Activated CD8-positive, alpha-beta memory T cell treated with anti-CD3 and anti-CD28 coated beads, Interleukin-2, amount 50 U/mL, for 1 hour (primary cell): ENCODE measurements around the gene SEMA5B.

Experiments
- DNase-seq: peaks from one replicate; pipeline ENCODE4 v3.0.0-alpha.2; 2020; ENCODE audit errors: extremely low read depth

Gene SEMA5B

DNA sequence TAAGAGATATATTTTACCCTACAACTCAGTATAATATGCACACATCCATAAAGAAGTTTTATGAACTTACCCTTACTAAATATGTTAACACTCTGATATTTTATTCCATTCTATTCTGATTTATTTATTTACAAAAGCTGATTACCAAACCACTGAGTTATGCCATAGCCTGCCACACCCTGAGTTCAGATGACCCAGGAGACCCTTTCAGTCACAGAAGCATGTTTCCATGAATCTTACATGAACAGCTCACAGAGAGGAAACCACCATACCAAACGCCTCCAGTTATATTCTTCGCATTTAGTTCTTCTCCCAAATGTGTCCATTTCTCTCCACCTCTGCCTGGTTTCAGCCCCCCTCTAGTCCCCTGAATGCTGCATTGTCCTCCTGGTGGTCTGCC is 103.5 kb downstream of the SEMA5B start:
- no peak for DNase-seq

GRCh38 chr3:122923611-122924010 is 104.0 kb downstream of the SEMA5B start:
- DNase-seq = no peak

GRCh38 chr3:122921791-122922651 is 105.5 kb downstream of the SEMA5B start:
- DNase-seq = no peak

GRCh38 chr3:122920986-122921385 is 106.6 kb downstream of the SEMA5B start:
- DNase-seq = no peak

GRCh38 chr3:122919291-122919610 is 108.3 kb downstream of the SEMA5B start:
- no peak for DNase-seq

DNA sequence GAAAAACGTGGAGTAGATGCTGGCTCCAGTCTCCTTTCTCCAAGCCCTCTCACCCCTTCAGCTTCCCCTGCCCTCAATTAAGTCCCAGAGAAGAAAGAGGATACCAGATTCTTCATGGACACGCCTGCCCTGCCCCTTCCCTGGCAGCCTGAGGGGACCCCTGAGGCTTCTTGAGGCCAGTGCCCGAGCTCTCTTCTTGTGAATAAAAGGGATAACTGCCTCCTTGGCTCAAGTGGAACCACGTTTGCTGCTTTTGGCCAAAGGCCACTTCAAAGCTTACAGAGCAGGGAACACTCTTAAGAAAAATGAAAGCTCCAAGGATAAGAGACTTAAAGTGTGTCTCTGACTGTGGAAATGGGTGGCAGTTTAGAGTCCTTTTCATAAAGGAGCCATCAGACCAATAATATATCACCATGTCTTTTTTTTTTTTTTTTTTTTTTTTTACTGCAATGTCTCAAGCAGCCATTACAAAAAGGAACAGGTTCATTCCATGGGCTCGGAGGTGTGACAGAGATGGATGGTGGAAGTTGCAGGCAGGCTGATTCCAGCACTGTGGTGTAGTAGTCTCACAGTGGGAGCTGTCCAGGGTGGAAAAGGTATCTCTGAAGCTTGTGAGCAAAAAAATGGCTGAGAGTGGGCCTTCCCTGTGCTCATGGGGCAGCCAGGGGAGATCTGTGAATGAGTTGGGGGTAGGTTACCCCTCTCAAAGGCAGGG is 108.8 kb downstream of the SEMA5B start:
- DNase-seq = no peak

GRCh38 chr3:122917412-122917811 is 110.2 kb downstream of the SEMA5B start:
- no peak for DNase-seq

GRCh38 chr3:122916580-122916979 is 111.0 kb downstream of the SEMA5B start:
- no peak for DNase-seq

DNA sequence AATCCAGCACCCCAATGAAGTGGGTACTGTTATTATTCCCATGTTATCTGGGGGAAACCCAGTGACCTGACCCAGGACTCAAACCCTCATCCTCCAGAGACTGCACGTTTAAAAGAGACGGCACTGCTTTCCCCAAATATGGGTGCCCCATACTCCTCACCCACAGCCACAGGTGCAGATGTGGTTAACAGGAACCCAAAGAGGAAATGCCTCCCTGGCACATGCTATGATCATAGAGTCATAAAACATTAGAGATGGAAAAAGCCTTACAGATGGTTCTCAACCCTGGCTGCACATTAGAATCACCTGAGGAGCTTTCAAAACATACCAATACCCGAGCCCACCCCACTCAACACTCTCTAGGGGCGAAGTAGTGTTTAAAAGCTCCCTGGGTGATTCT is 111.5 kb downstream of the SEMA5B start:
- DNase-seq = no peak

DNA sequence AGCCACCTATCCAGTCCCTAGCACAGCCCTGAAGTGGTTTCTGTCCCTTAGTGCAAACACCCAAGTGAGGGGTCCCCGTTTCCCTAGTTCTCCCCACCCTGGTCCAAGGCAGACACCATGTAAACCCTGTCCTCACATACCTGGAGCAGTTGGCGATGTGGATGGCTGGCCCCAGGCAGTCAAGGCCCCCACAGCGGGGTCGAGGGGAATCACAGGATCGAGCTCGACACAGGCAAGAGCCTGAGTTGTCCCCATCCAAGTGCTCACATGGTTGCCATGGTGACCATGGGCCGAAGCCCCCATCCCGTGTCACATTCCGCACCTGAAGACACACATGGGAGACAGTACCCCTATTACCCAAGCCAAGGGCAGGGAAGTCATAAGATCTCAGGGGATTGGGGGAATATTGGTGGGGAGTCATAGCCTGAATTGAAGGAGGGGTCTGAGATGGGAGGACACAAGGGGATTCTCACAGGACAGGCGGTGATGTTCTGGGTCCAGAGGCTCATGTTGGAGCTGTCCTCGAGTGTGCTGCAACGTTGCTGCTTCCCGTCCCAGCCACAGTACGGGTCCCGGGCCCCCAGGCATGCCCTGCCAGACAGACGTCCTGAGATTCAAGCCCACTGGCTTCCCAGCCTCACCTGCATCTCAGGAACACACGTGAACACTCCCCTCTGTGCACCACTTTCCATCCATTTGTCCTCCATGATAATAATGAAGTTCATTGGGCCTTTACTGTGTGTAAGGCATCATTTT is 112.1 kb downstream of the SEMA5B start:
- DNase-seq = no peak

DNA sequence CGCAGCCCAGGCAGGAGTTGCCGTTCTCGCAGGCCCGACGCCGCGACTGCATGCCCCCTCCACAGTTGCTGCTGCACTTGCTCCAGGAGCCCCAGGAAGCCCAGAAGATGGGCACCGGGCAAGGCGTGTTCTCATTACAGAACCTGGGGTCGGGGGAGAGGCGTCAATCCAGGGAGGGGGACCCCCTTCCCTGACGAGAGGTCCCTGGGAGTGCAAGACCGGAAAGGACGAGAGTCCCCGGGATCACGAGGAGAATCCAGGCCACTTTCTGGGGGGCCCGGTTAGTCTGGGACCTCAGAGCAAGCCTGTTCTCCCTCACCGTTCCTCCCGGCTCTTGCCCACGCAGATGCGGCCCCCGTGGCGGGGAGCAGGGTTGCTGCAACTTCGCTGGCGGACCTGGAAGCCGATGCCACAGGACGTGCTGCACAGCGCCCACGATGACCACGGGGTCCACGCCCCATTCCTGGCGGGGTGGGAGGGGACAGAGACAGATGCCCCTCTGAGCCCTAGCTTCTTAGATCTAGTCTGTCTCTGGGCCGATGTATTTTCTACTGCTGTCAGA is 113.9 kb downstream of the SEMA5B start:
- no peak for DNase-seq

DNA sequence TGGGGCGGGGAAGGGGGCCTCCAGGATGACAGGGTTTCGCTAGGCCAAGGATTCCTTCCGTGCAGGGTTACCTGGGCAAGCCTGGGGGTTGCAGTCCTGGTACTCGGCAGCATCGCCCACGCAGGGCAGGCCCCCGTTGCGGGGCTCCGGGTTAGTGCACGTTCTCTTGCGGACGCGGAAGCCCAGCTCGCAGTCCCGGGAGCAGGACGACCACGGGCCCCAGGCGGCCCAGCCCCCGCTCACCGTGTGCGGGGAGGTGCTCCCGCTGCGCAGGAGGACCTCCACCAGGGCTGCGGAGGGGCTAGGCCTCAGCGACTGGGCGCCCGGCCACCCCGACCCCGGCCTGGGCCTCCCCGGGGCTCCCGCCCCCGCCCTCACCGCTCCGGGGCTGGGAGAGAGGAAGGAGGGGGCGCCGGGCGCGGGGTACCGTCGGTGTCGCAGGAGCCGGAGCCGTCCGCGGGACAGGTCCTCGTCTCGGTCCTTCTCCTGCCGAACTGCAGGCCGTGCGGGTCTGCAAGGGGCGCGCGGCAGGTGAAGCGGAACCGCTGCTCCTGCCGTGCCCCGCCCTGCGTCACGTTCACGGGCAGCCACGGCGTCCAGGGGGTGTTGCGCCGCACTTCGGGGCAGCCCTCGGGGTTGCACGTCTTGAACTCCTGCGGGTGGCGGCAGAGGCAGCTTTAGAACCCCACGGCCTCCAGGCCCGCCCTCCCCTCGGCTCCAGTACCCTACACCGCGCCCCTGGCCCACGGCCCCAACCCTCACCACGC is 114.6 kb downstream of the SEMA5B start:
- no peak for DNase-seq

GRCh38 chr3:122911901-122912300 is 115.7 kb downstream of the SEMA5B start:
- no peak for DNase-seq

- no peak for DNase-seq
These were observed 119.3 kb downstream of the SEMA5B start for GRCh38 chr3:122908251-122908650.

GRCh38 chr3:122907471-122907870 is 120.1 kb downstream of the SEMA5B start:
- DNase-seq = no peak

GRCh38 chr3:122903171-122903570 is 124.4 kb downstream of the SEMA5B start:
- no peak for DNase-seq

DNA sequence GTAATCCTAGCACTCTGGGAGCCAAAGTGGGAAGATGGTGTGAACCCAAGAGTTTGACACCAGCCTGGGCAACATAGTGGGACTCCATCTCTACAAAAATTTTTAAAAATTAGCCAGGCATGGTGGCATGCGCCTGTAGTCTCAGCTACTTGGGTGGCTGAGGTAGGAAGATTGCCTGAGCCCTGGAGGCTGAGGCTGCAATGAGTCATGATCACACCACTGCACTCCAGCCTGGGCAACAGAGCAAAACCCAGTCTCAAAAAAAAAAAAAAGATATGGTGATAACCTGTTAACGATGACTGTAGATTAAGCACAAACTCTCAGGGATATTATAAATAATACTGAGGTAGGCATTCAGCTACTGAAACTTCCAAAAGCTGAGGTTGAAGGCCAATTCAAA is 125.2 kb downstream of the SEMA5B start:
- no peak for DNase-seq

GRCh38 chr3:122898298-122898697 is 129.3 kb downstream of the SEMA5B start:
- DNase-seq = no peak

- DNase-seq = no peak
These were observed 133.6 kb downstream of the SEMA5B start for GRCh38 chr3:122893754-122894668.

DNA sequence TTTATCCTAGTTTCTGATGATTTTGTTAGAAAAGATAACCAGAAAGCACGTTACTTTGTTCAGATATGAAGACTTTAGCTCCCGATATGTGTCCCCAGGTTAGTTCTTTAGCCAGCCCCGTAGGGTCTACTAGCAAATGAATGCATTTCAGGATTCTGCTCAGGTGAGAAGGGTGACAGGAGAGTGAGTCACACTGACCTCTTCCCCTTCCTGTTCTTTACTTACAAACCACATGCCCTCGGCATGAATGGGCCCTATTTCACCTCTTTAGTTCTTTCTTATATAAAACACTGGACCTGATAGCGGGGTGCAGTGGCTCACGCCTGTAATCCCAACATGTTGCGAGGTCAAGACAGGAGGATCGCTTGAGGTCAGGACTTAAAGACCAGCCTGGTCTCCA is 134.3 kb downstream of the SEMA5B start:
- no peak for DNase-seq
